GM20431 (cell line): ENCODE results near the gene WNK2.

ENCODE experiments used
- in situ Hi-C: fragments of 300-500 bp; cut with MseI, MboI; formaldehyde crosslinking; loops from one replicate; pipeline ENCODE4 v1.15.0; 2020; ENCODE audit warnings: low sequenced_read_pairs; ENCODE audit not compliant: unreplicated experiment

WNK2 gene

GRCh38 chr9:93196096-93197055 is 12.4 kb downstream of the WNK2 start:
- in situ Hi-C loops = no loop called here

- in situ Hi-C loops = no loop called here
These were observed 13.7 kb downstream of the WNK2 start for GRCh38 chr9:93197670-93198069.

- in situ Hi-C loops = no loop called here
These were observed 14.3 kb downstream of the WNK2 start for GRCh38 chr9:93198117-93198837.

GRCh38 chr9:93198838-93199625 is 15.1 kb downstream of the WNK2 start:
- in situ Hi-C loops = no loop called here

GRCh38 chr9:93200449-93200742 is 16.5 kb downstream of the WNK2 start:
- in situ Hi-C loops = no loop called here

- in situ Hi-C loops = no loop called here
These were observed 17.0 kb downstream of the WNK2 start for GRCh38 chr9:93200989-93201334.

GRCh38 chr9:93203026-93203717 is 19.2 kb downstream of the WNK2 start:
- in situ Hi-C loops = no loop called here

GRCh38 chr9:93203718-93204469 is 20.0 kb downstream of the WNK2 start:
- in situ Hi-C loops = no loop called here

- in situ Hi-C loops = no loop called here
These were observed 20.6 kb downstream of the WNK2 start for GRCh38 chr9:93204470-93205043.

- in situ Hi-C loops = no loop called here
These were observed 21.3 kb downstream of the WNK2 start for GRCh38 chr9:93205045-93205768.

- in situ Hi-C loops = no loop called here
These were observed 22.1 kb downstream of the WNK2 start for GRCh38 chr9:93205896-93206575.

- in situ Hi-C loops = no loop called here
These were observed 22.7 kb downstream of the WNK2 start for GRCh38 chr9:93206576-93207155.

GRCh38 chr9:93207326-93207814 is 23.4 kb downstream of the WNK2 start:
- in situ Hi-C loops = no loop called here

GRCh38 chr9:93207860-93208734 is 24.2 kb downstream of the WNK2 start:
- in situ Hi-C loops = no loop called here

- in situ Hi-C loops = no loop called here
These were observed 25.2 kb downstream of the WNK2 start for GRCh38 chr9:93209097-93209496.

- in situ Hi-C loops = no loop called here
These were observed 25.8 kb downstream of the WNK2 start for GRCh38 chr9:93209576-93210323.
